B cell (primary cell): ENCODE results near the gene SRBD1.

Experiments used
- EZH2 ChIP-seq: IDR thresholded peaks from 2 replicates; pipeline ENCODE4 v1.6.1; 2012; ENCODE audit warnings: borderline replicate concordance, low read depth, mild to moderate bottlenecking, moderate library complexity, low read length; ENCODE audit not compliant: insufficient read depth, poor library complexity, severe bottlenecking
- TF ChIP-seq, protein P1 (sequence below): fragments of 200-600 bp; IDR thresholded peaks from one replicate; pipeline ENCODE4 v1.8.0; 2022; ENCODE audit warnings: antibody characterized with exemption, mild to moderate bottlenecking

GRCh38 chr2:45533771-45534170 lies 77.3 kb downstream of the SRBD1 start:
- TF ChIP-seq, protein P1, sequence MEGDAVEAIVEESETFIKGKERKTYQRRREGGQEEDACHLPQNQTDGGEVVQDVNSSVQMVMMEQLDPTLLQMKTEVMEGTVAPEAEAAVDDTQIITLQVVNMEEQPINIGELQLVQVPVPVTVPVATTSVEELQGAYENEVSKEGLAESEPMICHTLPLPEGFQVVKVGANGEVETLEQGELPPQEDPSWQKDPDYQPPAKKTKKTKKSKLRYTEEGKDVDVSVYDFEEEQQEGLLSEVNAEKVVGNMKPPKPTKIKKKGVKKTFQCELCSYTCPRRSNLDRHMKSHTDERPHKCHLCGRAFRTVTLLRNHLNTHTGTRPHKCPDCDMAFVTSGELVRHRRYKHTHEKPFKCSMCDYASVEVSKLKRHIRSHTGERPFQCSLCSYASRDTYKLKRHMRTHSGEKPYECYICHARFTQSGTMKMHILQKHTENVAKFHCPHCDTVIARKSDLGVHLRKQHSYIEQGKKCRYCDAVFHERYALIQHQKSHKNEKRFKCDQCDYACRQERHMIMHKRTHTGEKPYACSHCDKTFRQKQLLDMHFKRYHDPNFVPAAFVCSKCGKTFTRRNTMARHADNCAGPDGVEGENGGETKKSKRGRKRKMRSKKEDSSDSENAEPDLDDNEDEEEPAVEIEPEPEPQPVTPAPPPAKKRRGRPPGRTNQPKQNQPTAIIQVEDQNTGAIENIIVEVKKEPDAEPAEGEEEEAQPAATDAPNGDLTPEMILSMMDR, result no peak
- TF ChIP-seq EZH2, result no peak
